Measurements from ENCODE around the gene SLC1A3. TPM values are rescaled to one million over a fixed set of nuclear protein-coding genes. Genes with fewer than 3 reads are reported as not detected.

SLC1A3 gene
- total RNA-seq, 1 donor from 2014 or later = not detected

DNA sequence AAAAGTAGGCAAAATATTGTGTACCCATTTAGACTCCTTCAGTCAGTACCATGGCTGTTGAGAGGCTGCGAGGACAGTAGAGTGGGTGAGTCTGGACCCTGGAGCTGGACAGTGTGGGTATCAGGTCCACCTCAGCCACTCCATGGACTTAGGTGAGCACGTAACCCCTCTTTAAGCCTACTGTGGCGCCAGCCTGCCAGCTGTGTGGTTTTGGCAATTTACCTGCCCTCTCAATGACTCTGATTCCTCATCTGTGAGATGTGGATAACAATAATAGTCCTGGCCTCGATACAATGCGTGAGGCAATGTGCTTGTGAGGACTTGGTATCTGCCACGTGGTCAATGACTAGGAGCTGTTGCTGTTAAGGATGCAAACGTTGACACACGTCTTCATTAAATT is 17.9 kb downstream of the SLC1A3 start:
- no peaks in the 10 kb centered on the region for H3K4me1 Mint-ChIP-seq (ENCODE audit: low read depth)
- DNase-seq (ENCODE audit: low spot score) = no peak
- no peaks in the 10 kb centered on the region for H3K36me3 Mint-ChIP-seq (ENCODE audit: low read depth)
- intact Hi-C loops (cut with micrococcal nuclease) = no loop called here
- no peak overlapping the region for H3K27ac Mint-ChIP-seq
- no peaks in the 10 kb centered on the region for H3K9me3 Mint-ChIP-seq
- H3K4me3 Mint-ChIP-seq (ENCODE audit: low read depth) = no peak overlapping the region
- H3K27me3 Mint-ChIP-seq (ENCODE audit: low read depth) = peaks cover 21% of the 10 kb centered on the region

DNA sequence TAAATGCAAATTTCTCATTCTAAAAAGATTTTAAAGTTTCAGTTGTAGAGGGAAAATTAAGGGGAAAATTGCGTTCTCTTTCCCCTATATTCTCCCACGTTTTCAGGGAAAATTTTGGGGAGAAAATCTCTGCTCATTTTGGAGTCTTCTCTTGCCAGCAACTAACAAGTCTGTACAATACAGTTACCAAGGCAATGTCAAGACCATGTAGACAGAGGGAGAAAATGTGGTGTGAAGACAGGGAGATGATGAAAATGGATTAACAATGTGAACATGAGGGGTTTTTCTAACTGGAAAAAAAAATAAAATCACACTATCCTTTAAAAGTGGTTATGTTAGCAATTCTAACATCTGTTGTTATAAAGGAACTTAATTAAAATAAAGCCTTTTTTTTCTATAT is 22.3 kb downstream of the SLC1A3 start:
- peaks cover 24% of the 10 kb centered on the region for H3K27me3 Mint-ChIP-seq (ENCODE audit: low read depth)
- H3K9me3 Mint-ChIP-seq = no peaks in the 10 kb centered on the region
- H3K36me3 Mint-ChIP-seq (ENCODE audit: low read depth) = no peaks in the 10 kb centered on the region
- no peak for DNase-seq (ENCODE audit: low spot score)
- no peaks in the 10 kb centered on the region for H3K4me1 Mint-ChIP-seq (ENCODE audit: low read depth)
- no peak overlapping the region for H3K27ac Mint-ChIP-seq
- intact Hi-C loops (cut with micrococcal nuclease) = no loop called here
- no peak overlapping the region for H3K4me3 Mint-ChIP-seq (ENCODE audit: low read depth)

DNA sequence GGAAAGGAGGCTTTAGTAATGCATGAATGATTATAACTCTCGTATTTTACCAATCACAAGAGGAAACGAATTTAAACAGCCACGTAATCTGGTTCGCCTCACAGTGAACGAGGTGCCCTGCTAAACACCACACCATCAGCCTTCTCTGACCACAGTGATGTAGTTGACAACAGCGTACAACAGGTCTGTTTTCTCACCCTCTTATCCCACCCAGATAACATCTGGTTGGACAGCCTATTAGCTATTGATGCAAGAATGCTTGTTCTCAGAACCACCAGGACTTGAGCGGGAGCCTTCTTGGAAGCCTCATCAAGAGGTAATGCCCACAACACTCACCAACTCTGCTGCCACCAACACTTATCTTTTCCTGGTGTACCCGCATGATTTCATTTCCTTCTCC is 23.3 kb downstream of the SLC1A3 start:
- Mint-ChIP-seq H3K4me1 (ENCODE audit: low read depth) (no peaks in the 10 kb centered on the region), H3K27ac (no peak overlapping the region), H3K27me3 (ENCODE audit: low read depth) (peaks cover 16% of the 10 kb centered on the region), H3K4me3 (ENCODE audit: low read depth) (no peak overlapping the region), H3K9me3 (no peaks in the 10 kb centered on the region), H3K36me3 (ENCODE audit: low read depth) (no peaks in the 10 kb centered on the region)
- DNase-seq (ENCODE audit: low spot score) = no peak
- intact Hi-C loops (cut with micrococcal nuclease) = no loop called here

DNA sequence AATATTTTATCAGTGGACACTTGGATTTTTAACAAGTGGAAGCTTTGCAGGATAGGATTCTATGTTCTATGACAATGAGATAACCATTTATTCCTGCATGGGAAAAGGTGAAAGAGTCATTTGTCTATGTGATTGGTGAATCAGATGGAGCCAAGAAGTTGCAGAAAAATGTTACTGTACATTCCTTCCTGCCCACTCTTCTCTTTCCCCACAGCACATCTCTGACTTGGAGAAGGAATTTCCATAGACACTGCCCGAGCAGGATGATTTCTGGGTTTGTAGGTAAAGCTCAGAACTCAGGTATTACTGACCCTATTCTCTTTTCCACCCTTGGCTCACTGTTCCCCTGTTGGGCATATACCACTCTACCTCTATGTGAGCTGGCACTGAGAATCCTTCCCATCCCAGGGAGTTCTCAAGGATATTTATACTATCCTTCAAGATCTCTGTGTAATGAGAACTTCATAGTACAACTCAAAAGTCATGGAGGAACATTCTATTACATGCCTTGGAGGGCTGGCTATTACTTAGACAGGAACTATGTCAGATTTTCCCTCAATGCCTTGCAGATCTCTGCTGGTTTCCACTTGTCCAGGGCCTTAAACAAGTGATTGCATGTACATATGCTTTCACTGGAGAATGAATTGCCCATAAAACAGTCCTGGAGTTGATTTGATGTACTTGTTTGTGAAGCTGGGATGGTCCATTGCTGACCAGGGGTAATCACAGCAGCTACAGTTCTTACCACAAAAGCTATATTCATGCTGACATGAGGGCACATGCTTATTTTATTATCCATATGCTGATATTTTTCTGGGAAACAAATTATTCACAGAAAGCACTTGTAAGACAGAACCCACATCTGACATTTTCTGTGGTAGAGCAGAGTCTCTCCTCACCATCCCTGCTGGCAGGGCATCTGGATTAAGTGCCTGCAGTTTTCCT is 24.1 kb downstream of the SLC1A3 start:
- Mint-ChIP-seq H3K4me1 (ENCODE audit: low read depth) (no peaks in the 10 kb centered on the region), H3K36me3 (ENCODE audit: low read depth) (no peaks in the 10 kb centered on the region), H3K27me3 (ENCODE audit: low read depth) (peaks cover 16% of the 10 kb centered on the region), H3K9me3 (no peaks in the 10 kb centered on the region), H3K4me3 (ENCODE audit: low read depth) (no peak overlapping the region), H3K27ac (no peak overlapping the region)
- DNase-seq (ENCODE audit: low spot score) = no peak
- intact Hi-C loops (cut with micrococcal nuclease) = no loop called here

GRCh38 chr5:36631154-36631553 is 24.7 kb downstream of the SLC1A3 start:
- DNase-seq (ENCODE audit: low spot score) = no peak
- H3K27ac Mint-ChIP-seq = no peak overlapping the region
- H3K4me1 Mint-ChIP-seq (ENCODE audit: low read depth) = no peaks in the 10 kb centered on the region
- intact Hi-C loops (cut with micrococcal nuclease) = no loop called here
- H3K36me3 Mint-ChIP-seq (ENCODE audit: low read depth) = no peaks in the 10 kb centered on the region
- H3K27me3 Mint-ChIP-seq (ENCODE audit: low read depth) = peaks cover 13% of the 10 kb centered on the region
- no peaks in the 10 kb centered on the region for H3K9me3 Mint-ChIP-seq
- H3K4me3 Mint-ChIP-seq (ENCODE audit: low read depth) = no peak overlapping the region

GRCh38 chr5:36631620-36632362 is 25.4 kb downstream of the SLC1A3 start:
- no peaks in the 10 kb centered on the region for H3K4me1 Mint-ChIP-seq (ENCODE audit: low read depth)
- H3K27me3 Mint-ChIP-seq (ENCODE audit: low read depth) = peaks cover 11% of the 10 kb centered on the region
- DNase-seq (ENCODE audit: low spot score) = no peak
- no peak overlapping the region for H3K27ac Mint-ChIP-seq
- no peaks in the 10 kb centered on the region for H3K9me3 Mint-ChIP-seq
- H3K4me3 Mint-ChIP-seq (ENCODE audit: low read depth) = no peak overlapping the region
- intact Hi-C loops (cut with micrococcal nuclease) = no loop called here
- H3K36me3 Mint-ChIP-seq (ENCODE audit: low read depth) = no peaks in the 10 kb centered on the region

GRCh38 chr5:36632363-36632664 is 25.9 kb downstream of the SLC1A3 start:
- Mint-ChIP-seq H3K27me3 (ENCODE audit: low read depth) (peaks cover 10% of the 10 kb centered on the region), H3K36me3 (ENCODE audit: low read depth) (no peaks in the 10 kb centered on the region), H3K9me3 (no peaks in the 10 kb centered on the region), H3K4me3 (ENCODE audit: low read depth) (no peak overlapping the region), H3K27ac (no peak overlapping the region), H3K4me1 (ENCODE audit: low read depth) (no peaks in the 10 kb centered on the region)
- DNase-seq (ENCODE audit: low spot score) = no peak
- intact Hi-C loops (cut with micrococcal nuclease) = no loop called here

- no peaks in the 10 kb centered on the region for H3K36me3 Mint-ChIP-seq (ENCODE audit: low read depth)
- H3K27me3 Mint-ChIP-seq (ENCODE audit: low read depth) = peaks cover 6% of the 10 kb centered on the region
- intact Hi-C loops (cut with micrococcal nuclease) = no loop called here
- no peak overlapping the region for H3K4me3 Mint-ChIP-seq (ENCODE audit: low read depth)
- H3K27ac Mint-ChIP-seq = no peak overlapping the region
- no peak for DNase-seq (ENCODE audit: low spot score)
- H3K4me1 Mint-ChIP-seq (ENCODE audit: low read depth) = no peaks in the 10 kb centered on the region
- H3K9me3 Mint-ChIP-seq = no peaks in the 10 kb centered on the region
Measured at GRCh38 chr5:36635721-36636390, 29.4 kb downstream of the SLC1A3 start.

- no peaks in the 10 kb centered on the region for H3K36me3 Mint-ChIP-seq (ENCODE audit: low read depth)
- H3K9me3 Mint-ChIP-seq = no peaks in the 10 kb centered on the region
- intact Hi-C loops (cut with micrococcal nuclease) = no loop called here
- H3K27me3 Mint-ChIP-seq (ENCODE audit: low read depth) = peaks cover 5% of the 10 kb centered on the region
- no peak overlapping the region for H3K4me3 Mint-ChIP-seq (ENCODE audit: low read depth)
- no peak for DNase-seq (ENCODE audit: low spot score)
- H3K27ac Mint-ChIP-seq = no peak overlapping the region
- H3K4me1 Mint-ChIP-seq (ENCODE audit: low read depth) = no peaks in the 10 kb centered on the region
Measured at GRCh38 chr5:36637101-36637500, 30.7 kb downstream of the SLC1A3 start.

- H3K36me3 Mint-ChIP-seq (ENCODE audit: low read depth) = no peaks in the 10 kb centered on the region
- DNase-seq (ENCODE audit: low spot score) = no peak
- peaks cover 6% of the 10 kb centered on the region for H3K27me3 Mint-ChIP-seq (ENCODE audit: low read depth)
- intact Hi-C loops (cut with micrococcal nuclease) = no loop called here
- H3K27ac Mint-ChIP-seq = no peak overlapping the region
- H3K4me3 Mint-ChIP-seq (ENCODE audit: low read depth) = no peak overlapping the region
- no peaks in the 10 kb centered on the region for H3K9me3 Mint-ChIP-seq
- no peaks in the 10 kb centered on the region for H3K4me1 Mint-ChIP-seq (ENCODE audit: low read depth)
Measured at GRCh38 chr5:36637516-36637915, 31.1 kb downstream of the SLC1A3 start.

DNA sequence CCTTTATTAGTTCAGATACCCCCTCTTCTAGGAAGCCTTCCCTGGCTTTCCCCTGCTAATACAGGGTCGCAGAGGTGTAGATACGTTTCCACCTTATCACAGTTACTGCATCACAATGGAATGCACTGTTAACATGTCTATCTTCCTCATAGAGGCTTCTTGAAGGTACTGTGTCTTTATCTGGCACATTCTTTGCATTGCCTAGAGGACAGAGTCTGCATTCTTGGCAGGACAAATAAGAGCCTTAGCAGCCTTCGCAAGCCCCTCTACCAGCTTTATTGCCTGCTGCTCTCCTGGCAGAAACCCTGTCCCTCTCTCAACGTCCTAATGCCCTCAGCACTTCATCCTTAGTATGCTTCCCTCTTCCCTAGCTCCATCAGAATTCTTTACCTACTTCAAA is 31.6 kb downstream of the SLC1A3 start:
- peaks cover 8% of the 10 kb centered on the region for H3K27me3 Mint-ChIP-seq (ENCODE audit: low read depth)
- H3K4me1 Mint-ChIP-seq (ENCODE audit: low read depth) = no peaks in the 10 kb centered on the region
- no peaks in the 10 kb centered on the region for H3K36me3 Mint-ChIP-seq (ENCODE audit: low read depth)
- no peak overlapping the region for H3K27ac Mint-ChIP-seq
- intact Hi-C loops (cut with micrococcal nuclease) = no loop called here
- DNase-seq (ENCODE audit: low spot score) = no peak
- no peaks in the 10 kb centered on the region for H3K9me3 Mint-ChIP-seq
- no peak overlapping the region for H3K4me3 Mint-ChIP-seq (ENCODE audit: low read depth)

DNA sequence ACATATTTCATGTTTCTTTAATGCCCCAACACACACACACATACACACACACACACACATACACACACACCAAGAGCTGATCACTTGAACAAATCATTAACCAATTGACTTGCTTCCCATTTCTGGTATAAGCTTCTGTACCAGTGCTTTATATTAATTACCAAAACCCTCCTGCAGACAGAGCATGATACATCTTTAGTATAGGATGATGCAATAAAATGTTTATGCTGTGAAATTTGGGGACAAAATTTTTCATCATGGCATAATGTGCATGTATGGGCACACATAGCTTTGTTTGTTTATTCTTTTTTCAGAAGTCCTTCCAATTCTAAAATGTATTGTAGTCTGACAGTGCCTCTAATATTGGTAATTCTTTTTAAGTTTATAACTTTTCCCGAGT is 34.5 kb downstream of the SLC1A3 start:
- H3K27ac Mint-ChIP-seq = no peak overlapping the region
- H3K36me3 Mint-ChIP-seq (ENCODE audit: low read depth) = no peaks in the 10 kb centered on the region
- peaks cover 8% of the 10 kb centered on the region for H3K27me3 Mint-ChIP-seq (ENCODE audit: low read depth)
- intact Hi-C loops (cut with micrococcal nuclease) = no loop called here
- H3K4me1 Mint-ChIP-seq (ENCODE audit: low read depth) = no peaks in the 10 kb centered on the region
- H3K9me3 Mint-ChIP-seq = no peaks in the 10 kb centered on the region
- H3K4me3 Mint-ChIP-seq (ENCODE audit: low read depth) = no peak overlapping the region
- DNase-seq (ENCODE audit: low spot score) = no peak

DNA sequence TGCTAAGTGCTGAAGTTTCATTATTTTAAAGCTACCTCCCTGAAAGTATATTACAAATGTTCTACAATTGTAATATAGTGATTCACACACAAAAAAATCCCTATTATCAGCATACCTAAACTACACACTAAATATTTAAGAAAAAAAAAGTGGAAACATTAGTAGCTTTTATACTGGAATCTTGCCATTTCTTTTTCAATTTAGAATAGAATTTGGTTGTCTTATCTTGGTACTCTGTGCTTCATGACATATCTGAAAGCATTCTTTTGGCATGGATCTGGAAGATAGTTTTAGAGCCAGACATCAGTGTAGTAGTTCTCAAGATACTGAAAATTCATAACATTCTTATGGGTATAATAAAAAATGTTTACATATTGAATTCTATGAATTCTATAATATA is 35.0 kb downstream of the SLC1A3 start:
- no peaks in the 10 kb centered on the region for H3K9me3 Mint-ChIP-seq
- H3K27me3 Mint-ChIP-seq (ENCODE audit: low read depth) = peaks cover 9% of the 10 kb centered on the region
- H3K4me3 Mint-ChIP-seq (ENCODE audit: low read depth) = no peak overlapping the region
- no peaks in the 10 kb centered on the region for H3K4me1 Mint-ChIP-seq (ENCODE audit: low read depth)
- DNase-seq (ENCODE audit: low spot score) = no peak
- no peaks in the 10 kb centered on the region for H3K36me3 Mint-ChIP-seq (ENCODE audit: low read depth)
- intact Hi-C loops (cut with micrococcal nuclease) = no loop called here
- no peak overlapping the region for H3K27ac Mint-ChIP-seq

All from activated T-helper 2 cell treated with anti-CD3 and anti-CD28 coated beads, Interferon-gamma antibody, Interleukin-2, Interleukin-4, amounts not matched to agents 10 μg/mL and 5 μg/mL and 100 μg/mL, durations not matched to agents 14 hours and 24 hours and 36 hours (primary cell).